Adrenal gland (tissue), 5 donors: ENCODE measurements around the gene MAPK12.
"Not testable (repeated sequence)": the region's sequence is repeated elsewhere in the genome, so short reads cannot be mapped to it uniquely, and the experiment has no call there.

ENCODE experiments used
- CTCF ChIP-seq, 6 experiments: fragments of 450-650 bp in 4 of 6; fragments of 200-600 bp in 2 of 6; sonication (generic) in 1 of 6; IDR thresholded peaks; 1 replicate in 5 of 6; 2 replicates in 1 of 6; pipeline versions ENCODE4 v1.5.1 to v1.8.0; 2016 to 2021; ENCODE audit warnings: antibody characterized with exemption in 6 of 6, mild to moderate bottlenecking in 2 of 6, moderate library complexity in 1 of 6
- POLR2A ChIP-seq, 2 donors: fragments of 450-650 bp; IDR thresholded peaks; one replicate each; pipeline ENCODE4 v1.6.1; 2017; ENCODE audit warnings: antibody characterized with exemption in 2 of 2, mild to moderate bottlenecking in 2 of 2, moderate library complexity in 1 of 2
- donor health status: DM: no; HTN: no; CAD: no.

DNA sequence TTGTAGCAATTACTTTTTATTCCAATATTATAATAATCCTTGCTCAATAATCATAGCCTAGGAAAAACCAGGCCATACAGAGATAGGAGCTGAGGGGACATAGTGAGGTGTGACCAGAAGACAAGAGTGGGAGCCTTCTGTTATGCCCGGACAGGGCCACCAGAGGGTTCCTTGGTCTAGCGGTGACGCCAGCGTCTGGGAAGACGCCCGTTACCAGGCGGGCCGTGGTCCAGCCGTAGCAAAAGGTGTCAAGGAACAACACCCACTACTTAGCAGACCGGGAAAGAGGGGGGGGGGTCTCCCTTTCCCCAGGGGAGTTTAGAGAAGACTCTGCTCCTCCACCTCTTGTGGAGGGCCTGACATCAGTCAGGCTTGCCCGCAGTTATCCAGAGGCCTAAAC lies 11.9 kb upstream of the MAPK12 start:
- TF ChIP-seq CTCF (IDR thresholded peaks at IDR 0.05) = peak in 1 of 6 experiments; percentile 0
- not testable (repeated sequence) for TF ChIP-seq POLR2A (IDR thresholded peaks at IDR 0.05)
